ENCODE results near the gene BTF3.

DNA sequence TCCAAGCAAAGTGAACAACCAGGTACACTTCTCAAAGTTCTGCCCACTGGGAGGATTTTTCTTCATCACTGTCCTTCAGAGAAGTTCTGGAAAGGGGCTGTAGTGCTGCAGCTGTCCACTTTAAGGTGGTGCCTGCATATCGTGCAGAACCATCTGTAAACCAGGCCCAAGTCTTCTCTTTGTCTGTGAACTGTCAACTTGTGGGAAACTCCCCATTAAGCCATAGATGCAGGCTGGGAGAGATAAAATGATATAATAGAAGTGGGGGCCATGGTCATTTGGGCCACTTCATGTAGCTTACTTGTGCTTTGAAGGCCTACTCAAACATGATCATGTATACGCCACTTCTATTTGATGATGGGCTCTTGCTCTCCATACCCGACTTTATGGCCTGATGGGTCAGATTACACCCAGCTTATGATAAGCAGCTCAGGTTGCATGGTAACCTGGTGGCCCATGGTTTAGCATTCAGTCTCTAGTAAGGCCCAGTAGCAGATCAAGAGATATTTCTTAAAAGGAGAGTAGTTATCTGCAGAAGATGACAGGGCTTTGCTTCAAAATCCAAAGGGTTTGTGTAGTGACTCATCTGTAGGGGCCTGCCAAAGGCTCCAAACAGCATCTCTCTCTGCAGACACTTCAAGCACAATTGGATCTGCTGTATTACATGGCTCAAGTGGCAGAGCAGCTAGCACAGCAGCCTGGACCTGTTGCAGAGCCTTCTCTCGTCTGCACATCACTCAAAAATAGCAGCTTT is 15.7 kb upstream of the BTF3 start:
- TF ChIP-seq CTCF (IDR thresholded peaks at IDR 0.05) (no peak), POLR2A (IDR thresholded peaks at IDR 0.05) (no peak)

Measured in testis (tissue), 2 donors.